ENCODE measurements around the gene TBC1D7.

DNA sequence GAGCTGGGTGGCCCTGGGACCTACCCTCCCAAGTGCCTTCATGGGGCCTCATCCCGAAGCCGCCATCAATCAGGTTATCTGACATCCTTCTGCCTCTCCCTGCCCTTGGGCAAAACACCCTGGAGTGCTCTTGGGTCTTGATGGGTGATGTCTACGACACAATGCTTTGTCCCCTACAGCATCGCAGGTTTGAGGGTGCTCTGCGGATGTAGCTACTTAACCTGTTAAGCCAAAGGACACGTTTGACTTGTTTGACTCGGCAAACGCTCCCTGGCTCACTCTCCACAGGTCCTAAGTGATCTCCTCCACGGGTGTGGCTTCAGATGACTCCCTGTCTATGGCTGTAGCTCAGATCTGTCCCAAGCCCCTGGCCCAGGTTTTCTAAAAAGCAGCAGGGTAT is 35.6 kb downstream of the TBC1D7 start:
- TF ChIP-seq CEBPB (IDR thresholded peaks at IDR 0.05; ENCODE audit: low read depth, low read length) (no peak), MAZ (IDR thresholded peaks at IDR 0.05; ENCODE audit: borderline replicate concordance, low read depth, low read length) (no peak), POLR2A (IDR thresholded peaks at IDR 0.05; ENCODE audit: low read depth, low read length) (no peak), CHD1 (IDR thresholded peaks at IDR 0.05; ENCODE audit: low read depth, low read length) (no peak), FOS (IDR thresholded peaks at IDR 0.05; ENCODE audit: low read depth, low read length) (no peak)
- TF ChIP-seq, protein P1, sequence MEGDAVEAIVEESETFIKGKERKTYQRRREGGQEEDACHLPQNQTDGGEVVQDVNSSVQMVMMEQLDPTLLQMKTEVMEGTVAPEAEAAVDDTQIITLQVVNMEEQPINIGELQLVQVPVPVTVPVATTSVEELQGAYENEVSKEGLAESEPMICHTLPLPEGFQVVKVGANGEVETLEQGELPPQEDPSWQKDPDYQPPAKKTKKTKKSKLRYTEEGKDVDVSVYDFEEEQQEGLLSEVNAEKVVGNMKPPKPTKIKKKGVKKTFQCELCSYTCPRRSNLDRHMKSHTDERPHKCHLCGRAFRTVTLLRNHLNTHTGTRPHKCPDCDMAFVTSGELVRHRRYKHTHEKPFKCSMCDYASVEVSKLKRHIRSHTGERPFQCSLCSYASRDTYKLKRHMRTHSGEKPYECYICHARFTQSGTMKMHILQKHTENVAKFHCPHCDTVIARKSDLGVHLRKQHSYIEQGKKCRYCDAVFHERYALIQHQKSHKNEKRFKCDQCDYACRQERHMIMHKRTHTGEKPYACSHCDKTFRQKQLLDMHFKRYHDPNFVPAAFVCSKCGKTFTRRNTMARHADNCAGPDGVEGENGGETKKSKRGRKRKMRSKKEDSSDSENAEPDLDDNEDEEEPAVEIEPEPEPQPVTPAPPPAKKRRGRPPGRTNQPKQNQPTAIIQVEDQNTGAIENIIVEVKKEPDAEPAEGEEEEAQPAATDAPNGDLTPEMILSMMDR (conservative IDR thresholded peaks at IDR 0.05; ENCODE audit: low read depth, low read length): no peak
